ENCODE measurements around the gene MOSPD3. TPM values are rescaled to one million over a fixed set of nuclear protein-coding genes. Genes with fewer than 3 reads are reported as not detected.

Gene MOSPD3
- total RNA-seq, 2 experiments from 2014 or later = 10.4 to 12.0 TPM

GRCh38 chr7:100609958-100610357 lies 2.4 kb upstream of the MOSPD3 start:
- Histone ChIP-seq H4K20me1 (ENCODE audit: insufficient read depth, low read length) (no peaks in the 10 kb centered on the region), H3K4me2 (ENCODE audit: low read length) (no peak overlapping the region), H3K9me3 (ENCODE audit: low read length) (no peaks in the 10 kb centered on the region), H3K9me2 (ENCODE audit: insufficient read depth, low read length) (no peaks in the 10 kb centered on the region), H3K4me3 (ENCODE audit: low read depth, low read length, poor library complexity, severe bottlenecking) (no peak overlapping the region), H2AFZ (ENCODE audit: low read length) (no peak overlapping the region), H3K4me1 (ENCODE audit: insufficient read depth, low read length, poor library complexity, severe bottlenecking) (peaks cover 14% of the 10 kb centered on the region), H3K79me2 (ENCODE audit: insufficient read depth, low read depth, low read length) (no peaks in the 10 kb centered on the region), H3K36me3 (ENCODE audit: insufficient read depth, low read length) (no peaks in the 10 kb centered on the region), H3K27ac (ENCODE audit: low read depth, low read length, poor library complexity, severe bottlenecking) (no peak overlapping the region)
- ChIA-PET POLR2A (interaction anchor here (0.6 kb wide), 2 partner anchors 24 to 712 kb away, joined by 3 to 4 read pairs; partner anchors contain the start of genes FBXO24, IFT22 and LRCH4), CTCF (ENCODE audit: unreplicated experiment) (no interaction called here)
- intact Hi-C loops (cut with micrococcal nuclease; ENCODE audit: unreplicated experiment) = no loop called here
- BruUV-seq (replicated peaks) = no TSS peak
- TF ChIP-seq EZH2phosphoT487 (IDR thresholded peaks at IDR 0.05; ENCODE audit: borderline replicate concordance, low read depth, low read length) = no peak
- TF ChIP-seq, protein P1, sequence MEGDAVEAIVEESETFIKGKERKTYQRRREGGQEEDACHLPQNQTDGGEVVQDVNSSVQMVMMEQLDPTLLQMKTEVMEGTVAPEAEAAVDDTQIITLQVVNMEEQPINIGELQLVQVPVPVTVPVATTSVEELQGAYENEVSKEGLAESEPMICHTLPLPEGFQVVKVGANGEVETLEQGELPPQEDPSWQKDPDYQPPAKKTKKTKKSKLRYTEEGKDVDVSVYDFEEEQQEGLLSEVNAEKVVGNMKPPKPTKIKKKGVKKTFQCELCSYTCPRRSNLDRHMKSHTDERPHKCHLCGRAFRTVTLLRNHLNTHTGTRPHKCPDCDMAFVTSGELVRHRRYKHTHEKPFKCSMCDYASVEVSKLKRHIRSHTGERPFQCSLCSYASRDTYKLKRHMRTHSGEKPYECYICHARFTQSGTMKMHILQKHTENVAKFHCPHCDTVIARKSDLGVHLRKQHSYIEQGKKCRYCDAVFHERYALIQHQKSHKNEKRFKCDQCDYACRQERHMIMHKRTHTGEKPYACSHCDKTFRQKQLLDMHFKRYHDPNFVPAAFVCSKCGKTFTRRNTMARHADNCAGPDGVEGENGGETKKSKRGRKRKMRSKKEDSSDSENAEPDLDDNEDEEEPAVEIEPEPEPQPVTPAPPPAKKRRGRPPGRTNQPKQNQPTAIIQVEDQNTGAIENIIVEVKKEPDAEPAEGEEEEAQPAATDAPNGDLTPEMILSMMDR (conservative IDR thresholded peaks at IDR 0.05; ENCODE audit: low read length) = no peak
- no peak for DNase-seq (ENCODE audit: low spot score)

DNA sequence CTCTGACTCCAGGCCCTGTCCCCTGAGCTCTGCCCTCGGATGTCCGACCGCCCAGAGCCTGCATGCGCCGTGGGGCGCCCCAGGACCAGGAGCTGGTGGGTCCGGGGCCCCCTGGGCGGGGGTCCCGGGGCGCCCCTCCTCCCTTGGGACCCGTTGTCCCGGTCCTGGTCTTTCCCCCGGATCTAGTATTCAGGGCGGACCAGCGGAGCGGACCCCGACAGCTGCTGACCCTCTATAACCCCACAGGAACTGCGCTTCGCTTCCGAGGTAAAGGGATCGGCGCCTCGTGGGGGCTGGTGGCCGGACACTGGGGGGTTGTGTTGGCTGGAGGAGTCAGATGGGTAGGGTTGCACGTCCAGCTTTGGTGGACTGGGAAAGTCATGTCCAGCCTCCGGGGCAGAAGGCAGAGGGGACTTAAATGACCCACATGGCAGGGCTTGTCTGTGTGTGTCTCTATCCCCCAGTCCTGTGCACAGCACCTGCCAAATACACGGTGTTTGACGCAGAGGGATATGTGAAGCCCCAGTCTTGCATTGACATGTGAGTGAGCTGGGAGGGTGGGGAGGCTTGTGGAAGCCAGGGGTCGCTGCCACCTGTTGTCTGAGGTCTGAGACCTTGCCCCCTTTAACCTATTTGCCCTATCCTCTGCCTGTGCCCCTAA lies 520 bp downstream of the MOSPD3 start:
- H4K20me1 ChIP-seq (ENCODE audit: insufficient read depth, low read length) = no peaks in the 10 kb centered on the region
- H3K4me2 ChIP-seq (ENCODE audit: low read length) = peak overlapping the region; percentile 99
- TSS peak; percentile 67 for BruUV-seq (replicated peaks)
- H3K36me3 ChIP-seq (ENCODE audit: insufficient read depth, low read length) = no peaks in the 10 kb centered on the region
- POLR2A ChIA-PET = interaction anchor here (0.8 to 2.0 kb wide), 17 partner anchors 8 to 287 kb away, joined by 3 to 13 read pairs (median 5); partner anchors contain the start of genes FBXO24, LRCH4, PCOLCE and POP7
- H3K9me3 ChIP-seq (ENCODE audit: low read length) = no peaks in the 10 kb centered on the region
- peak overlapping the region; percentile 57; the same call in 1 of the 2 replicates for H2AFZ ChIP-seq (ENCODE audit: low read length)
- CTCF ChIA-PET (ENCODE audit: unreplicated experiment) = interaction anchor here (0.5 to 1.6 kb wide), 5 partner anchors 10 to 195 kb away, joined by 3 to 7 read pairs (median 6); partner anchors contain the start of gene POP7
- peak overlapping the region; percentile 69 for H3K4me3 ChIP-seq (ENCODE audit: low read depth, low read length, poor library complexity, severe bottlenecking)
- H3K4me1 ChIP-seq (ENCODE audit: insufficient read depth, low read length, poor library complexity, severe bottlenecking) = peaks cover 9% of the 10 kb centered on the region
- no peak for TF ChIP-seq EZH2phosphoT487 (IDR thresholded peaks at IDR 0.05; ENCODE audit: borderline replicate concordance, low read depth, low read length)
- TF ChIP-seq, protein P1 (conservative IDR thresholded peaks at IDR 0.05; ENCODE audit: low read length) = peak; percentile 63
- intact Hi-C loops (cut with micrococcal nuclease; ENCODE audit: unreplicated experiment) = loop anchor here (1.0 to 2.0 kb wide), 3 partner anchors 14 to 78 kb away; partner anchors contain the start of gene GNB2
- no peaks in the 10 kb centered on the region for H3K79me2 ChIP-seq (ENCODE audit: insufficient read depth, low read depth, low read length)
- no peak overlapping the region for H3K27ac ChIP-seq (ENCODE audit: low read depth, low read length, poor library complexity, severe bottlenecking)
- DNase-seq (ENCODE audit: low spot score) = peak; percentile 58
- H3K9me2 ChIP-seq (ENCODE audit: insufficient read depth, low read length) = no peaks in the 10 kb centered on the region

Data from OCI-LY7 (cell line).